HG03521 (cell line): ENCODE data around the gene RGS18.
"Not testable (repeated sequence)": the region's sequence is repeated elsewhere in the genome, so short reads cannot be mapped to it uniquely, and the experiment has no call there.

Experiments
- ATAC-seq: cut with Tn5 transposase; IDR thresholded peaks from one replicate; pipeline ENCODE4 v1.9.1; 2021; ENCODE audit warnings: mild to moderate bottlenecking, moderate library complexity; ENCODE audit not compliant: unreplicated experiment

The RGS18 gene

GRCh38 chr1:192165002-192165401 is 6.7 kb downstream of the RGS18 start:
- ATAC-seq: not testable (repeated sequence)

GRCh38 chr1:192167011-192167410 is 8.7 kb downstream of the RGS18 start:
- no peak for ATAC-seq

GRCh38 chr1:192167911-192168700 is 9.8 kb downstream of the RGS18 start:
- ATAC-seq: no peak

GRCh38 chr1:192168964-192169363 is 10.7 kb downstream of the RGS18 start:
- ATAC-seq: no peak

GRCh38 chr1:192170196-192170984 is 12.1 kb downstream of the RGS18 start:
- no peak for ATAC-seq

GRCh38 chr1:192171123-192171522 is 12.9 kb downstream of the RGS18 start:
- ATAC-seq: no peak

GRCh38 chr1:192175971-192176370 is 17.7 kb downstream of the RGS18 start:
- no peak for ATAC-seq

GRCh38 chr1:192183788-192184187 is 25.5 kb downstream of the RGS18 start:
- ATAC-seq: no peak

- no peak for ATAC-seq
Measured at GRCh38 chr1:192186197-192186596, 27.9 kb downstream of the RGS18 start.

- ATAC-seq: no peak
Measured at GRCh38 chr1:192190066-192190465, 31.8 kb downstream of the RGS18 start.

- no peak for ATAC-seq
Measured at GRCh38 chr1:192201303-192201702, 43.0 kb downstream of the RGS18 start.

- no peak for ATAC-seq
Measured at GRCh38 chr1:192224396-192224795, 66.1 kb downstream of the RGS18 start.

GRCh38 chr1:192224846-192225245 is 66.6 kb downstream of the RGS18 start:
- no peak for ATAC-seq

- ATAC-seq: no peak
Measured at GRCh38 chr1:192225266-192225665, 67.0 kb downstream of the RGS18 start.

- no peak for ATAC-seq
Measured at GRCh38 chr1:192225703-192226102, 67.4 kb downstream of the RGS18 start.

- no peak for ATAC-seq
Measured at GRCh38 chr1:192227330-192227729, 69.1 kb downstream of the RGS18 start.

GRCh38 chr1:192227980-192228379 is 69.7 kb downstream of the RGS18 start:
- not testable (repeated sequence) for ATAC-seq

GRCh38 chr1:192232817-192233417 is 74.7 kb downstream of the RGS18 start:
- no peak for ATAC-seq

- ATAC-seq: no peak
Measured at GRCh38 chr1:192235127-192235526, 76.9 kb downstream of the RGS18 start.
